HG03342 (cell line): Measurements from ENCODE around the gene LCLAT1.
"Not testable (repeated sequence)": the region's sequence is repeated elsewhere in the genome, so short reads cannot be mapped to it uniquely, and the experiment has no call there.

Experiments used
- ATAC-seq: cut with Tn5 transposase; IDR thresholded peaks from one replicate; pipeline ENCODE4 v1.9.1; 2021; ENCODE audit warnings: mild to moderate bottlenecking, moderate library complexity; ENCODE audit not compliant: unreplicated experiment

Gene LCLAT1

GRCh38 chr2:30513649-30514048 lies 66.6 kb downstream of the LCLAT1 start:
- ATAC-seq = not testable (repeated sequence)

GRCh38 chr2:30514134-30514847 lies 67.2 kb downstream of the LCLAT1 start:
- no peak for ATAC-seq

GRCh38 chr2:30514848-30515435 lies 67.9 kb downstream of the LCLAT1 start:
- no peak for ATAC-seq

GRCh38 chr2:30516166-30516565 lies 69.1 kb downstream of the LCLAT1 start:
- ATAC-seq = no peak

- ATAC-seq = no peak
Measured at GRCh38 chr2:30519796-30520195, 72.8 kb downstream of the LCLAT1 start.

- no peak for ATAC-seq
Measured at GRCh38 chr2:30522421-30522820, 75.4 kb downstream of the LCLAT1 start.

GRCh38 chr2:30527411-30527810 lies 80.4 kb downstream of the LCLAT1 start:
- no peak for ATAC-seq

- ATAC-seq = no peak
Measured at GRCh38 chr2:30527859-30528258, 80.8 kb downstream of the LCLAT1 start.

- no peak for ATAC-seq
Measured at GRCh38 chr2:30530346-30530745, 83.3 kb downstream of the LCLAT1 start.

GRCh38 chr2:30541680-30542079 lies 94.6 kb downstream of the LCLAT1 start:
- no peak for ATAC-seq

GRCh38 chr2:30545875-30546274 lies 98.8 kb downstream of the LCLAT1 start:
- ATAC-seq = no peak

- ATAC-seq = no peak
Measured at GRCh38 chr2:30548386-30548785, 101.3 kb downstream of the LCLAT1 start.

GRCh38 chr2:30549096-30549495 lies 102.0 kb downstream of the LCLAT1 start:
- no peak for ATAC-seq

GRCh38 chr2:30559544-30560275 lies 112.7 kb downstream of the LCLAT1 start:
- ATAC-seq = no peak

GRCh38 chr2:30561349-30561748 lies 114.3 kb downstream of the LCLAT1 start:
- no peak for ATAC-seq

- ATAC-seq = no peak
Measured at GRCh38 chr2:30565851-30566358, 118.9 kb downstream of the LCLAT1 start.

GRCh38 chr2:30566631-30567030 lies 119.6 kb downstream of the LCLAT1 start:
- no peak for ATAC-seq

- no peak for ATAC-seq
Measured at GRCh38 chr2:30567317-30567716, 120.3 kb downstream of the LCLAT1 start.

GRCh38 chr2:30569946-30570345 lies 122.9 kb downstream of the LCLAT1 start:
- ATAC-seq = no peak

GRCh38 chr2:30577151-30577550 lies 130.1 kb downstream of the LCLAT1 start:
- no peak for ATAC-seq

GRCh38 chr2:30580391-30580790 lies 133.3 kb downstream of the LCLAT1 start:
- no peak for ATAC-seq

GRCh38 chr2:30582521-30582920 lies 135.5 kb downstream of the LCLAT1 start:
- ATAC-seq = no peak
